PFSK-1 (cell line): ENCODE results near the gene ERGIC3.

Experiments used
- REST ChIP-seq, 2 experiments: IDR thresholded peaks; 2 replicates each; pipeline versions ENCODE4 v1.6.1 to v1.8.0; 2011 to 2012; ENCODE audit warnings: low read depth in 2 of 2, low read length in 2 of 2, control low read depth in 1 of 2, inconsistent platforms in 1 of 2, mild to moderate bottlenecking in 1 of 2, moderate library complexity in 1 of 2; ENCODE audit not compliant: insufficient read depth in 1 of 2
- TAF1 ChIP-seq: IDR thresholded peaks from 2 replicates; pipeline ENCODE4 v1.6.1; 2012; ENCODE audit warnings: low read length, control low read depth, borderline replicate concordance; ENCODE audit not compliant: insufficient read depth

GRCh38 chr20:35506179-35506578, 35.7 kb upstream of the ERGIC3 start:
- no peak for TF ChIP-seq TAF1
- TF ChIP-seq REST (IDR thresholded peaks at IDR 0.05; ENCODE audit: insufficient read depth in 1 of 2, low read depth in 2 of 2, low read length in 2 of 2) = no peak
